Measurements from ENCODE around the gene CALD1.
A peak's percentile ranks its signal among the peaks of the same experiment; 100 is the strongest.
"Not testable (repeated sequence)": the region's sequence is repeated elsewhere in the genome, so short reads cannot be mapped to it uniquely, and the experiment has no call there.

The CALD1 gene

GRCh38 chr7:134954197-134955082 is 175.0 kb downstream of the CALD1 start:
- peak; percentile 35 for DNase-seq (ENCODE audit: low read depth)

- DNase-seq (ENCODE audit: low read depth) = no peak
These were observed 177.6 kb downstream of the CALD1 start for GRCh38 chr7:134957005-134957404.

- no peak for DNase-seq (ENCODE audit: low read depth)
These were observed 180.4 kb downstream of the CALD1 start for GRCh38 chr7:134959810-134960209.

GRCh38 chr7:134962270-134962780 is 182.9 kb downstream of the CALD1 start:
- peak; percentile 4 for DNase-seq (ENCODE audit: low read depth)

- DNase-seq (ENCODE audit: low read depth) = no peak
These were observed 183.6 kb downstream of the CALD1 start for GRCh38 chr7:134963036-134963435.

- no peak for DNase-seq (ENCODE audit: low read depth)
These were observed 187.3 kb downstream of the CALD1 start for GRCh38 chr7:134966691-134967090.

GRCh38 chr7:134968110-134968509 is 188.7 kb downstream of the CALD1 start:
- DNase-seq (ENCODE audit: low read depth) = no peak

- DNase-seq (ENCODE audit: low read depth) = not testable (repeated sequence)
These were observed 202.2 kb downstream of the CALD1 start for GRCh38 chr7:134981645-134982044.

- DNase-seq (ENCODE audit: low read depth) = no peak
These were observed 206.5 kb downstream of the CALD1 start for GRCh38 chr7:134985894-134986362.

GRCh38 chr7:134986363-134987251 is 207.2 kb downstream of the CALD1 start, which contains the start of gene AGBL3:
AGBL3 (plus strand) TSS chr7:134986508; CDS start chr7:134987934, 1,426 bp downstream.
- DNase-seq (ENCODE audit: low read depth) = peak; percentile 96

GRCh38 chr7:134988161-134988560 is 208.7 kb downstream of the CALD1 start:
- DNase-seq (ENCODE audit: low read depth) = no peak

- DNase-seq (ENCODE audit: low read depth) = no peak
These were observed 212.3 kb downstream of the CALD1 start for GRCh38 chr7:134991469-134992339.

GRCh38 chr7:134992626-134993179 is 213.3 kb downstream of the CALD1 start:
- no peak for DNase-seq (ENCODE audit: low read depth)

GRCh38 chr7:134993877-134994456 is 214.5 kb downstream of the CALD1 start:
- DNase-seq (ENCODE audit: low read depth) = no peak

- no peak for DNase-seq (ENCODE audit: low read depth)
These were observed 216.0 kb downstream of the CALD1 start for GRCh38 chr7:134995239-134996096.

GRCh38 chr7:134996097-134996550 is 216.7 kb downstream of the CALD1 start:
- no peak for DNase-seq (ENCODE audit: low read depth)

GRCh38 chr7:134997214-134997885 is 217.9 kb downstream of the CALD1 start:
- DNase-seq (ENCODE audit: low read depth) = no peak

- DNase-seq (ENCODE audit: low read depth) = no peak
These were observed 219.7 kb downstream of the CALD1 start for GRCh38 chr7:134999136-134999535.
